ENCODE measurements around the gene SYVN1. TPM values are rescaled to one million over a fixed set of nuclear protein-coding genes. Genes with fewer than 3 reads are reported as not detected.

The SYVN1 gene
- total and polyA plus RNA-seq, 2 donors (not counting 3 experiments of a cell fraction or from before 2014, with no cell fraction given): 34.5 to 45.1 TPM

- Histone ChIP-seq H3K4me1 (ENCODE audit: control insufficient read depth, extremely low read depth, insufficient read depth, low read length) (peaks cover 21% of the 10 kb centered on the region), H3K9ac (replicated peaks; ENCODE audit: extremely low read depth, insufficient read depth, low read length) (peak within 1 kb of the TSS; percentile 59), H4K20me1 (replicated peaks; ENCODE audit: control insufficient read depth, extremely low read depth, insufficient read depth, low read length) (no peaks in the 10 kb centered on the region), H3K36me3 (ENCODE audit: control insufficient read depth in 2 of 2, extremely low read depth in 1 of 2, insufficient read depth in 2 of 2, low read length in 2 of 2) (peaks cover 7 to 13% of the 10 kb centered on the region in 2 experiments), H3K27me3 (ENCODE audit: control insufficient read depth in 2 of 2, insufficient read depth in 2 of 2, low read length in 2 of 2) (no peaks in the 10 kb centered on the region), H3K9me1 (replicated peaks; ENCODE audit: control insufficient read depth, extremely low read depth, insufficient read depth, low read length) (no peaks in the 10 kb centered on the region), H3K27ac (ENCODE audit: insufficient read depth, low read depth, low read length) (peak within 1 kb of the TSS; percentile 9), H3K4me2 (ENCODE audit: insufficient read depth, low read length) (peak within 1 kb of the TSS; percentile 13), H3K9me3 (replicated peaks; ENCODE audit: control insufficient read depth, insufficient read depth, low read length) (no peaks in the 10 kb centered on the region), H2AFZ (ENCODE audit: low read depth, low read length) (no peak within 1 kb of the TSS), H3K4me3 (replicated peaks in 1 of 3; ENCODE audit: insufficient read depth in 1 of 3, low read depth in 1 of 3, low read length in 3 of 3) (peak within 1 kb of the TSS; percentile 24 to 75 (median 46)), H3K79me2 (ENCODE audit: control insufficient read depth, insufficient read depth, low read length) (peaks cover 27% of the 10 kb centered on the region)
- POLR2A ChIA-PET: interaction anchor here (1.4 to 1.5 kb wide), 2 partner anchors 11 to 18 kb away, joined by 3 to 4 read pairs; no protein-coding TSS in a partner anchor
- intact Hi-C loops (cut with micrococcal nuclease) (loop anchor here (1.0 to 2.0 kb wide), 6 partner anchors 33 to 270 kb away; partner anchors contain the start of genes CAPN1, CDCA5, SNX15 and ZFPL1), dilution Hi-C loops (cut with MboI; ENCODE audit: extremely low pct_ligation_motif_present, low sequenced_read_pairs) (no loop called here)
- TF ChIP-seq MAX (IDR thresholded peaks at IDR 0.05; ENCODE audit: insufficient read depth, insufficient read length): no peak
- TF ChIP-seq EZH2 (IDR thresholded peaks at IDR 0.05; ENCODE audit: borderline replicate concordance, low read depth, low read length, severe bottlenecking): no peak
- TF ChIP-seq POLR2AphosphoS5 (IDR thresholded peaks at IDR 0.05; ENCODE audit: insufficient read depth, low read depth, low read length): peak; percentile 94
- peak; percentile 89 to 91 for TF ChIP-seq CTCF (IDR thresholded peaks at IDR 0.05; ENCODE audit: extremely low read depth in 1 of 2, insufficient read depth in 1 of 2, low read depth in 1 of 2, low read length in 2 of 2)
- peak; percentile 85 for TF ChIP-seq POLR2A (IDR thresholded peaks at IDR 0.05; ENCODE audit: low read depth, low read length)
- TF ChIP-seq FOS (IDR thresholded peaks at IDR 0.05; ENCODE audit: borderline replicate concordance, insufficient read depth, low read length): no peak
- TF ChIP-seq MYC (IDR thresholded peaks at IDR 0.05; ENCODE audit: low read depth, low read length): no peak
- peak; percentile 4 for TF ChIP-seq JUN (IDR thresholded peaks at IDR 0.05; ENCODE audit: borderline replicate concordance, insufficient read depth, insufficient read length, low read depth)
- DNase-seq (ENCODE audit: low read depth, low spot score) (peak; percentile 99), FAIRE-seq (peak; percentile 100)
- CTCF ChIA-PET: interaction anchor here (0.6 to 2.3 kb wide), 17 partner anchors 11 to 339 kb away, joined by 3 to 17 read pairs (median 4); partner anchors contain the start of genes ARL2, CAPN1, CDC42EP2 and SF1
- no TSS peak for BruUV-seq (replicated peaks)
Measured at GRCh38 chr11:65117206-65118096, 16.9 kb downstream of the SYVN1 start, which contains the start of gene ZNHIT2. ZNHIT2 (minus strand) TSS chr11:65117701; CDS start chr11:65117653, 48 bp downstream.

All from endothelial cell of umbilical vein (primary cell).